GM23338 (cell line): Measurements from ENCODE around the gene PER2. TPM values are rescaled to one million over a fixed set of nuclear protein-coding genes. Genes with fewer than 3 reads are reported as not detected.

Experiments
- ATAC-seq: fragments of 200-7000 bp; cut with Tn5 transposase; 3 replicates; pipeline ENCODE4 v1.9.1; 2020
- DNase-seq: peaks from one replicate; pipeline ENCODE4 v3.0.0-alpha.2; 2015; ENCODE audit warnings: low spot score
- H2AFZ ChIP-seq: fragments of 200-600 bp; sonication (generic); 2 replicates; pipeline ENCODE4 v1.8.0; 2016; ENCODE audit warnings: antibody characterized with exemption, mild to moderate bottlenecking, moderate library complexity
- H3F3A ChIP-seq: fragments of 200-600 bp; sonication (generic); replicated peaks from 2 replicates; pipeline ENCODE4 v1.8.0; 2017; ENCODE audit warnings: antibody characterized with exemption, mixed run types, low read depth
- H3K27ac ChIP-seq: fragments of 200-600 bp; sonication (generic); 2 replicates; pipeline ENCODE4 v1.6.1; 2016; ENCODE audit warnings: low read depth
- H3K27me3 ChIP-seq: fragments of 200-600 bp; sonication (generic); 2 replicates; pipeline ENCODE4 v1.8.0; 2016; ENCODE audit warnings: mild to moderate bottlenecking, mixed run types, moderate library complexity; ENCODE audit not compliant: insufficient read depth
- H3K36me3 ChIP-seq: fragments of 200-600 bp; sonication (generic); 2 replicates; pipeline ENCODE4 v1.8.0; 2016; ENCODE audit warnings: mild to moderate bottlenecking; ENCODE audit not compliant: insufficient read depth
- H3K4me1 ChIP-seq: fragments of 200-600 bp; sonication (generic); 2 replicates; pipeline ENCODE4 v1.8.0; 2016; ENCODE audit warnings: mild to moderate bottlenecking, moderate library complexity; ENCODE audit not compliant: insufficient read depth
- H3K4me2 ChIP-seq: fragments of 200-600 bp; sonication (generic); 2 replicates; pipeline ENCODE4 v1.7.1; 2017; ENCODE audit warnings: mixed run types
- H3K4me3 ChIP-seq: fragments of 200-600 bp; sonication (generic); 2 replicates; pipeline ENCODE4 v1.6.1; 2016; ENCODE audit warnings: mixed run types
- H3K79me2 ChIP-seq: fragments of 200-600 bp; sonication (generic); replicated peaks from 2 replicates; pipeline ENCODE4 v1.8.0; 2017; ENCODE audit warnings: mild to moderate bottlenecking; ENCODE audit not compliant: insufficient read depth
- H3K9me2 ChIP-seq: fragments of 200-600 bp; sonication (generic); 2 replicates; pipeline ENCODE4 v1.8.0; 2017; ENCODE audit not compliant: insufficient read depth
- H4K20me1 ChIP-seq: fragments of 200-600 bp; sonication (generic); replicated peaks from 2 replicates; pipeline ENCODE4 v1.8.0; 2017; ENCODE audit warnings: mild to moderate bottlenecking; ENCODE audit not compliant: insufficient read depth
- H3K27ac Mint-ChIP-seq: 2 replicates; pipeline ENCODE4 v1.8.0; 2020; ENCODE audit warnings: inconsistent platforms, mild to moderate bottlenecking, moderate library complexity, mixed read lengths
- H3K27me3 Mint-ChIP-seq: 3 replicates; pipeline ENCODE4 v1.8.0; 2022; ENCODE audit warnings: low read depth, mild to moderate bottlenecking, moderate library complexity, mixed read lengths, inconsistent platforms; ENCODE audit not compliant: insufficient read depth, poor library complexity
- H3K36me3 Mint-ChIP-seq: 3 replicates; pipeline ENCODE4 v1.8.0; 2021; ENCODE audit warnings: low read depth, mild to moderate bottlenecking, inconsistent platforms, moderate library complexity, mixed read lengths
- H3K4me1 Mint-ChIP-seq: 3 replicates; pipeline ENCODE4 v1.8.0; 2020; ENCODE audit warnings: mild to moderate bottlenecking, inconsistent platforms, mixed read lengths
- H3K4me3 Mint-ChIP-seq: 3 replicates; pipeline ENCODE4 v1.8.0; 2021; ENCODE audit warnings: moderate library complexity, mild to moderate bottlenecking, inconsistent platforms, mixed read lengths
- H3K9me3 Mint-ChIP-seq: 3 replicates; pipeline ENCODE4 v1.8.0; 2020; ENCODE audit warnings: moderate library complexity, mild to moderate bottlenecking, inconsistent platforms, mixed read lengths
- CREB1 ChIP-seq: fragments of 250-450 bp; sonication (Bioruptor Pico); IDR thresholded peaks from 2 replicates; pipeline ENCODE4 v1.5.0; 2020; ENCODE audit warnings: low read depth, mild to moderate bottlenecking, moderate library complexity
- ETS1 ChIP-seq: IDR thresholded peaks from 2 replicates; pipeline ENCODE4 v1.6.1; 2016; ENCODE audit warnings: antibody characterized with exemption
- EZH2 ChIP-seq: fragments of 200-600 bp; sonication (generic); IDR thresholded peaks from one replicate; pipeline ENCODE4 v1.8.0; 2017; ENCODE audit warnings: antibody characterized with exemption, mild to moderate bottlenecking, low read depth; ENCODE audit not compliant: unreplicated experiment
- EZH2phosphoT487 ChIP-seq: fragments of 200-600 bp; sonication (generic); IDR thresholded peaks from one replicate; pipeline ENCODE4 v1.8.1; 2018; ENCODE audit warnings: antibody characterized with exemption; ENCODE audit not compliant: unreplicated experiment
- JUNB ChIP-seq: IDR thresholded peaks from one replicate; pipeline ENCODE4 v1.6.1; 2016; ENCODE audit warnings: antibody characterized with exemption; ENCODE audit not compliant: unreplicated experiment
- NANOG ChIP-seq: IDR thresholded peaks from 2 replicates; pipeline ENCODE4 v1.6.1; 2016; ENCODE audit warnings: antibody characterized with exemption, borderline replicate concordance
- POLR2AphosphoS5 ChIP-seq: IDR thresholded peaks from 2 replicates; pipeline ENCODE4 v1.6.1; 2016; ENCODE audit warnings: antibody characterized with exemption, low read depth
- REST ChIP-seq: IDR thresholded peaks from one replicate; pipeline ENCODE4 v1.6.1; 2018; ENCODE audit warnings: antibody characterized with exemption; ENCODE audit not compliant: unreplicated experiment
- STAT1 ChIP-seq: IDR thresholded peaks from one replicate; pipeline ENCODE4 v1.6.1; 2016; ENCODE audit warnings: antibody characterized with exemption; ENCODE audit not compliant: unreplicated experiment
- ZNF114 ChIP-seq: fragments of 250-450 bp; sonication (Bioruptor Pico); IDR thresholded peaks from 2 replicates; pipeline ENCODE4 v1.5.0; 2020; ENCODE audit warnings: mild to moderate bottlenecking, moderate library complexity
- ZNF331 ChIP-seq: fragments of 250-450 bp; sonication (Bioruptor Pico); IDR thresholded peaks from 2 replicates; pipeline ENCODE4 v1.5.0; 2020; ENCODE audit warnings: low read depth, mild to moderate bottlenecking, moderate library complexity
- ZNF462 ChIP-seq: fragments of 250-450 bp; sonication (Bioruptor Pico); IDR thresholded peaks from 2 replicates; pipeline ENCODE4 v1.5.0; 2020; ENCODE audit warnings: mild to moderate bottlenecking, moderate library complexity
- polyA plus RNA-seq: library from polyadenylated mRNA; unstranded; fragments of >200 nt; fragmentation: Nextera tagmentation; extraction: Ambion mirVana; gene quantifications from 2 replicates; pipeline ENCODE4 v1.2.1, GENCODE V29; 2016
- total RNA-seq: library from RNA; depleted of rRNA; stranded (reverse); fragments of >200 nt; shearing (Covaris generic); gene quantifications from 2 replicates; pipeline ENCODE4 v1.2.3, GENCODE V29; 2014
- TF ChIP-seq, protein P1 (sequence below), 2 experiments: fragments of 200-600 bp in 1 of 2; sonication (generic) in 1 of 2; conservative IDR thresholded peaks; 2 replicates each; pipeline versions ENCODE4 v1.5.1 to v1.6.1; 2016 to 2017; ENCODE audit warnings: antibody characterized with exemption in 2 of 2, low read depth in 2 of 2, mild to moderate bottlenecking in 2 of 2, moderate library complexity in 1 of 2

Gene PER2
- total and polyA plus RNA-seq, 2 experiments from 2014 or later, result 2.2 to 4.6 TPM

DNA sequence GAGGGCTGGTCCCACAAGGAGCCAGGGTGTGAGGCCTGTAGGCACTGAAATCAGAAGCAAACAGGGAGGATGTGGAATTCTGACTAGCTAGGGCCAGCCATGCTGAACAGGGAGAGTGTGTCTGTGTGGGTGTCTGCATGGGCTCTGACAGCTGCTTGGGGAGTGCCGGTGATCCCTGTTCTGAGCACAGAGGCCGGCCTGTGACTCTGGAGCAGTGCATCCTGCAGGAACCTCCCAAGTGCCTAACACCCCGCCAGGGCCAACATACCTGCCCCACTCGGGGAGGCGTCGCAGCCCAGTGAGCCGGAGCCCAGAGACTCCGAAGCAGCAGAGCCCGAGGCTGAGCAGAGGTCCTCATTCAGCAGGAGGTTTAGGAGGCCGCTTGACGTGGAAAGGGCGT is 37.1 kb downstream of the PER2 start:
- no peak for DNase-seq
- H3K4me2 ChIP-seq, result no peak overlapping the region
- no peaks in the 10 kb centered on the region for H3K4me1 ChIP-seq
- peaks cover 9% of the 10 kb centered on the region for H3K36me3 Mint-ChIP-seq
- peaks cover 12% of the 10 kb centered on the region for H3K27me3 Mint-ChIP-seq
- no peaks in the 10 kb centered on the region for H3K36me3 ChIP-seq
- no peak overlapping the region for H3K27ac ChIP-seq
- H3K9me3 Mint-ChIP-seq, result no peaks in the 10 kb centered on the region
- H2AFZ ChIP-seq, result no peak overlapping the region
- H3K79me2 ChIP-seq, result no peaks in the 10 kb centered on the region
- TF ChIP-seq, protein P1, sequence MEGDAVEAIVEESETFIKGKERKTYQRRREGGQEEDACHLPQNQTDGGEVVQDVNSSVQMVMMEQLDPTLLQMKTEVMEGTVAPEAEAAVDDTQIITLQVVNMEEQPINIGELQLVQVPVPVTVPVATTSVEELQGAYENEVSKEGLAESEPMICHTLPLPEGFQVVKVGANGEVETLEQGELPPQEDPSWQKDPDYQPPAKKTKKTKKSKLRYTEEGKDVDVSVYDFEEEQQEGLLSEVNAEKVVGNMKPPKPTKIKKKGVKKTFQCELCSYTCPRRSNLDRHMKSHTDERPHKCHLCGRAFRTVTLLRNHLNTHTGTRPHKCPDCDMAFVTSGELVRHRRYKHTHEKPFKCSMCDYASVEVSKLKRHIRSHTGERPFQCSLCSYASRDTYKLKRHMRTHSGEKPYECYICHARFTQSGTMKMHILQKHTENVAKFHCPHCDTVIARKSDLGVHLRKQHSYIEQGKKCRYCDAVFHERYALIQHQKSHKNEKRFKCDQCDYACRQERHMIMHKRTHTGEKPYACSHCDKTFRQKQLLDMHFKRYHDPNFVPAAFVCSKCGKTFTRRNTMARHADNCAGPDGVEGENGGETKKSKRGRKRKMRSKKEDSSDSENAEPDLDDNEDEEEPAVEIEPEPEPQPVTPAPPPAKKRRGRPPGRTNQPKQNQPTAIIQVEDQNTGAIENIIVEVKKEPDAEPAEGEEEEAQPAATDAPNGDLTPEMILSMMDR (conservative IDR thresholded peaks at IDR 0.05; ENCODE audit: low read depth in 2 of 2), result no peak
- TF ChIP-seq REST (no peak), ZNF462 (CRISPR knock-in tag) (no peak), STAT1 (no peak), JUNB (no peak), ETS1 (no peak), POLR2AphosphoS5 (no peak), EZH2 (no peak), NANOG (no peak), ZNF114 (CRISPR knock-in tag) (no peak), CREB1 (CRISPR knock-in tag) (no peak), ZNF331 (no peak), EZH2phosphoT487 (no peak)
- no peak overlapping the region for H3K4me3 Mint-ChIP-seq
- H3K4me3 ChIP-seq, result no peak overlapping the region
- no peak overlapping the region for H3K27ac Mint-ChIP-seq
- no peaks in the 10 kb centered on the region for H3F3A ChIP-seq
- ATAC-seq, result no peak
- 0 out of 2 replicates have a peak, but pooled peaks cover 3% of the 10 kb centered on the region for H4K20me1 ChIP-seq
- H3K4me1 Mint-ChIP-seq, result peaks cover 4% of the 10 kb centered on the region; the same call in 1 of the 3 replicates
- H3K9me2 ChIP-seq, result no peaks in the 10 kb centered on the region
- H3K27me3 ChIP-seq, result no peaks in the 10 kb centered on the region
